HG03139 (cell line): ENCODE measurements around the gene NIF3L1.
"Not testable (repeated sequence)": the region's sequence is repeated elsewhere in the genome, so short reads cannot be mapped to it uniquely, and the experiment has no call there.

ENCODE experiments used
- ATAC-seq: cut with Tn5 transposase; IDR thresholded peaks from one replicate; pipeline ENCODE4 v1.9.1; 2021; ENCODE audit not compliant: unreplicated experiment

Gene NIF3L1

DNA sequence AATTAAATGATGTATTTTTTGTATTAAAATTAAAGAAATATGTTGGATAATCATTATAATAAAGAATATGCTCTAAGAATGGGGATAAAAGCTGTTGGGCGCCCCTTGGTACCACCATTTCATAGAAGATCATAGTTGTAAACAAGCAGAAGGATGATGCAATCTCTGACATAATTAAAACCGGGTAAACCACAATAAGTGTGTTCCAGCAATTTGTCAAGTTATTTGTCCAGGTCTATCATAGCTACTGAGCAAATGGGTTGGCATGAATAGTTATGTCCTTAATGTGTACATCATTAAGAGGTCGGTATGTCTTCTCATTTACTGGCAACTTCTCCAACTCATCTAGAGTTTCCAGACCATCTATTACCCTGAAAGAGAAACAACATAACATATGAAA, 18.0 kb upstream of the NIF3L1 start:
- ATAC-seq, result no peak

- no peak for ATAC-seq
Measured at GRCh38 chr2:200873560-200873959, 15.6 kb upstream of the NIF3L1 start.

GRCh38 chr2:200877443-200877842, 11.7 kb upstream of the NIF3L1 start:
- no peak for ATAC-seq

GRCh38 chr2:200878289-200878880, 10.8 kb upstream of the NIF3L1 start:
- no peak for ATAC-seq

GRCh38 chr2:200881715-200882249, 7.4 kb upstream of the NIF3L1 start:
- not testable (repeated sequence) for ATAC-seq

DNA sequence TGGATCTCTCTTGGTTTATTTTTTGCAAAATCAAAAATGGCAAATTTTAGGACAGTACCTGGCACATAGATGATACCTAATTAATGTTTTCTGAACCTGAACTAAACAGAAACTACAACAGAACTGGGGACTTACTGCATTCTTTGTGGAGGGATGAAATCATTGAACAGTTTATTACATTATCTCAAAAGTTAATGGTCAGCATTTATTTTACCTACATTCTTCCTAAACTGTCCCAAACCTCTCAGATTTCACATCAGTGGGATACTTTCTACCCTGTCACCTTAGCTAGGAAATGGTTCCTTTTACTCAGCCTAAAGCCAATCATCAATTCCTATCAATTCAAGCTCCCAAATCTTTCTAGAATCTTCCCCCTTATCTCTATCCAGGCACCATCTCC, 10.3 kb downstream of the NIF3L1 start:
- ATAC-seq, result no peak

DNA sequence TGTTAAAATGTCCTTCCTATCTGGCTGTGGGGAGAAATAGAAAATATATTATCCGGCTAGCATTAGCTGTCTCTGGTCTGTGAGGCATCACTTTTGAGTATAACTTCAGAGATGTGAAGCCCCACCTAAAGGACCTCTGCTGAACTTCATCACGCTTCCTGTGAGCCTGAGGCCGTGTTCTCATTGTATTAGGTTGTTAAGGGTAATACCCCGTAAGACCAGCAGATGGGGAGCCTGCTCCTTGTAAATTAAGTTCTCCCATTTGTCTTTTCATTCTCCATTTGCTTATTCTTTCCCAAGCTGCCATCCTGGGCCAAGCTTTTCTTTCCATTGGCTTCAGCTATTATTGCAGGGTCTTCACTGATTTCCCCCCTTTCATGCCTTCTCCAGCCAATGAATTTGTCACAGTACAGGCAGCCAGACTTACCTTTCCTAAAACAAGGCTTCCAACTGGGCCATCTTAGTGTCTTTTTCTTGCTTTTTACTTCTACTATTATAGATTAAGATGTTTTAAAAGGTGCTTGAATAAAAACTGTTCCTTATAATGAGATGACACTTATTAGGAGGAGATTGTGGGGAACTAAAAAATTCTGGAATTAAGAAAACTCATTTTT, 12.4 kb downstream of the NIF3L1 start:
- ATAC-seq, result peak; percentile 98

DNA sequence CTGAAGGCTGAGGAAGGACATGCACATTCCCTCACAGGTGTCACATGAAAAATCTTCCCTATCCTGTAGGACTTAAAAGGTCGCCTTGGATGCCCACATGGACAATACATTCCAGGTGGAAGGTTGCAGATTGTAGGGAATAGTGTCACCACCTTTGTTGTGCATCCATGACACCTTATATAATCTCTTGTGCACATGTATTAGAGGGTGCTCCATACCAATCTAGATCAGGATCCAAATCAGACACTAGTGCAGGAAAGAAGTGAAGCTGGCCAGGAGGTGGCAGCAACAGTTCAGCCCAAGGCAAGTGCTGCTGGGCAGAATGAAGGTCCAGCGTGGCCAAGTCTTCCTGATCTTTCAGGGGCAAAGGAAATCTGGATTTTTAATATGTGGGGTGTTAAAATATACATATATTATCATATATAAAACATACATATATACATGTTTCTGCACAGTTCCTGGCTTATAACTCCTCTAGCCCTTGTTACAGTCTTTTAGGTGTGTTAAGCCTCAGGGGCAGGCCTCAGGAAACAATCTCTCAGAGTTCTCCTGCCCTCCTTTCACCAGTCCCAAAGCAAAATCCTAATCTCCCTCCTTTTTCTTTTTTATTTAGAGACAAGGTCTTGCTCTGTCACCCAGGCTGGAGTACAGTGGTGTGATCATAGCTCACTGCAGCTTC, 16.6 kb downstream of the NIF3L1 start:
- no peak for ATAC-seq

- no peak for ATAC-seq
Measured at GRCh38 chr2:200909958-200910357, 20.8 kb downstream of the NIF3L1 start.

DNA sequence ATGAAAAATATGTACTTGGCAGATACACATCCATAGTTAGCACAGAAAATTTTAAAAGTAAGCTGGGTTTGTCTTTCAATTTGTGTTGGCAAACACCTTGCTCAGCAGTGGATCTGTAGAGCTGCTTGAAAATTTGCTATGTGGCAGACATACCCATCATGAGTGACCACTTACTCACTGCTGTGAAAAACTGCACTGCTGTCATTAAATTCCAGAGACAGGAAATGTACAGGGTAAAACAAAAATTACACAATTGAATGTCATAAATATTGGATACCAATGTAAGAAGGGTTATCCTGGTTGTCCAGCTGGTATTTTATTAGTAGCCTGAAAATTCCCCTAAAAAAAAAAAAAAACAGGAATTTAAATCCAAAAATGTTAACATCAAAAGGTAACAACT, 24.5 kb downstream of the NIF3L1 start:
- ATAC-seq, result no peak

GRCh38 chr2:200922439-200922838, 33.3 kb downstream of the NIF3L1 start:
- ATAC-seq, result no peak

- no peak for ATAC-seq
Measured at GRCh38 chr2:200929334-200930249, 40.4 kb downstream of the NIF3L1 start.

- ATAC-seq, result no peak
Measured at GRCh38 chr2:200930947-200931626, 41.9 kb downstream of the NIF3L1 start.

DNA sequence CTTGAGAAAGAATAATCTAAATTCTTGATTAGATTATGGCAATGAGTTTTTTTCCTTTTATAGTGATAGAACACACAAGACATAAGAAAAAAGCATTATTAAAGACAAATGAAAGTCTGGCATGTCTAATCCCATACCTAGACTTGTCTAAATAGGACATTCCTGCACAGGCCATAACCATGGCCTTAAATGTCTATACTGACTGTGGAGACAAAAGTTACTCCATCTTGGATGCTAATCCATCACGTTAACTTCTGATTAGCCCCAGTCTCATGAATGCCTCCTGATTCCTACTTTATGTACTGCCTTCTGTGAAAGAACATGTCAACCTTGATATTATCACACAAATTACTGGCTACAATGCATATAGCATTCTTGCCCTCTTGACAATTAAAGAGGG, 50.7 kb downstream of the NIF3L1 start:
- no peak for ATAC-seq

DNA sequence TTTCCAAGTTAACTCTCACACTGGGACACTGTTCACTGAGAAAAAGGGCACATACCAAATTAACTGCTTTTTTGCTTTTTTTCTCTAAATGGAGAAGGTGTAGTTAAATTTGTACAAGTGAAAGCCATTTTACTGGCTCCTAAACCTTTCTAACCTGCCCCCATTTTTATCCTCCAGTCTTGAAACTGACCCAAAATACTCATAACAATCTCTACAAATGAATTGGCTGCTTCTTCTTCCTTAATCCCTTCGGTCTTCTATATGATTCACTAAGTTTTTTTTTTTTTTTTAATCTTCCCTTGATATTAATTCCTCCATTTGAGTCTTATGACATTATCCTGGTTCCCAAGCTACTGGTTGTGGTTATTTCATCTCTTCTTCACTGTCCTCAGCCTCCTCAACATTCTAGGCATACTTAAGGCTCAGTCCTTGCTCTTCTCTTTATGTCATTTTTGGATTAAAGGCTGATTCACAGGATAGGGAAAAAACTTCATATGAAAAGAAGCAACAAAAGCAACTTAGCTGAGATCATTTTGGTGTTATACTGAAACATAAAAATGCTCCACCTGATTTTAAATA, 54.4 kb downstream of the NIF3L1 start:
- ATAC-seq, result no peak

DNA sequence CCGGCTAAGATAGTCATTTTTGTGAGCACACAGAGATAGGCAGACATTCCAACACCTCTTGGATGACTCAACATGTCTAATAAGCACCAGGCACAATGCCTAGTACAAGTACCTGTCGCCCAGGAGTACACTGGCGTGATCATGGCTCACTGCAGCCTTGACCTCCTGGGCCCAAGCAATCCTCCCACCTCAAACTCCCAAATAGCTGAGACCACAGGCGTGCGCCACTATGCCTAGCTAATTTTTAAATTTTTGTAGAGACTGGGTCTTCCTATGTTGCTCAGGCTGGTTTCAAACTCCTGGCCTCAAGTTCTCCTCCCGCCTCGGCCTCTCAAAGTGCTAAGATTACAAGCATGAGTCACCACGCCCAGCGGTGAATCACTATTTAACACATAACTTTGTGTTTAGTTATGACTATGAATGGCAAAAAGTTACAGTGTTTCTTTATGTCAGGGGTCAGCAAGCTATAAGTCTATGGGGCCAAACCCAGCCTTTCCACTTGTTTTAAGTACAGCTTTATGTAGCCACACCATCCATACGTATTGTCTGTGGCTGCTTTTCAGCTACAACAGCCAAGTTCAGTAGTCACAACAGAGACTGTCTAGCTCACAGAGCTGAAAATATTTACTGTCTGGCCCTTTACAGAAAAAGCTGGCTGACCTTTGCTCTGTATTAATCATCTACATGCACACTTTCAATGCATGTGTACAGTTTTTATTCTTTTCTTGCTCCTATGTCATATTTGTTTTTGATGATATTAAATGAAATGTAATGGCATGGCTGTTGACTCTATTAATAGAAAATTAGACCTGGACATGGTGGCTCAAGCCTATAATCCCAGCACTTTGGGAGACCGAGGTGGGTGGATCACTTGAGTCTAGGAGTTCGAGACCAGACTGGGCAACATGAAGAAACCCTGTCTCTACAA, 55.6 kb downstream of the NIF3L1 start:
- ATAC-seq, result no peak

DNA sequence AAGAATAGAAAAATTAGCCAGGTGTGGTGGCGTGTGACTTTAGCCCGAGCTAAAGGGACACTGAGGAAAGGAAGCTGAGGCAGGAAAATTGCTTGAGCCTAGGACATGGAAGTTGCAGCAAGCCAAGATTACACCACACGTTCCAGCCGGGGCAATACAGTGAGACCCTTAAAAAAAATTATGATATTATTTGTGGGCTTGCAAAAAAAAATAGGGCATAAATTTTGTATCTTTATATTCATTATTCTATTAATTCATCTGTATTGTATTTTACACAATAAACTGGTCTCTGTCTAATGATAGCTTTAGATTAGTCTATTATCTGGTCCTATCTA, 56.2 kb downstream of the NIF3L1 start:
- no peak for ATAC-seq

DNA sequence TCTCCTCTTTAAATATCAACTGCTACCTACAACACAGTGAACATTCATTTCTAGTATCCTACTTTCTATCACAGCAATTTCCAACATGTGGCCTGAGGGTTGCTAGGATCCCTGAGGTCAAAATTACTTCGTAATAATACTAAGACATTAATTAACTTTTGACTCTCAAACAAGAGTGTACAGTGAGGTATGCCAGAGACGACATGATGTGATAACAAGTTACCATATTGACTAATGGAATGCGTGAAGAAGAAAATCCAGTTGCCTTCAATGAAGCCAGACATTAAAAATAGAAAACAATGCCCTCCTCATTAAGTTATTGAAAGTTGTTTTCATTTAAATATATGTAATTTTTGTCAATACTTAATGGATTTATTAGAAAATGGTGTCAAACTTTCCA, 61.2 kb downstream of the NIF3L1 start:
- ATAC-seq, result no peak
